NB4 (cell line): ENCODE measurements around the gene GPR17.

Experiments used
- DNase-seq: peaks from one replicate; pipeline ENCODE4 v3.0.0; 2010; ENCODE audit warnings: low read depth
- H3K4me3 ChIP-seq: one replicate; pipeline ENCODE4 v1.5.1; 2011; ENCODE audit warnings: mild to moderate bottlenecking, low read depth, low read length, moderate library complexity
- CTCF ChIP-seq: IDR thresholded peaks from one replicate; pipeline ENCODE4 v1.5.1; 2012; ENCODE audit warnings: low read depth, low read length
- MAX ChIP-seq: IDR thresholded peaks from 2 replicates; pipeline ENCODE4 v1.6.1; 2011; ENCODE audit warnings: low read depth, low read length
- MYC ChIP-seq: IDR thresholded peaks from 2 replicates; pipeline ENCODE4 v1.6.1; 2011; ENCODE audit warnings: low read depth, low read length
- POLR2A ChIP-seq: IDR thresholded peaks from 2 replicates; pipeline ENCODE4 v1.6.1; 2011; ENCODE audit warnings: mild to moderate bottlenecking; ENCODE audit not compliant: insufficient read length; ENCODE audit errors: extremely low read depth

GPR17 gene

GRCh38 chr2:127619877-127620705, 25.9 kb upstream of the GPR17 start:
- TF ChIP-seq POLR2A (no peak), MYC (no peak), MAX (no peak), CTCF (no peak)
- no peak overlapping the region for H3K4me3 ChIP-seq
- no peak for DNase-seq

- TF ChIP-seq MAX (no peak), MYC (no peak), POLR2A (no peak), CTCF (no peak)
- no peak for DNase-seq
- no peak overlapping the region for H3K4me3 ChIP-seq
Measured at GRCh38 chr2:127620866-127621265, 25.1 kb upstream of the GPR17 start.

- no peak overlapping the region for H3K4me3 ChIP-seq
- TF ChIP-seq POLR2A (no peak), CTCF (no peak), MYC (no peak), MAX (no peak)
- no peak for DNase-seq
Measured at GRCh38 chr2:127621981-127622431, 23.9 kb upstream of the GPR17 start.

- DNase-seq, result no peak
- no peak overlapping the region for H3K4me3 ChIP-seq
- TF ChIP-seq CTCF (no peak), POLR2A (no peak), MAX (no peak), MYC (no peak)
Measured at GRCh38 chr2:127622561-127623387, 23.2 kb upstream of the GPR17 start.

- TF ChIP-seq MAX, result no peak
- no peak for TF ChIP-seq CTCF
- no peak for TF ChIP-seq MYC
- no peak for TF ChIP-seq POLR2A
- no peak overlapping the region for H3K4me3 ChIP-seq
- DNase-seq, result no peak
Measured at GRCh38 chr2:127623388-127624319, 22.3 kb upstream of the GPR17 start.
